Tibial artery (tissue), 4 donors: Measurements from ENCODE around the gene RNF43.

Source experiments
- DNase-seq, 2 donors: peaks; one replicate each; pipeline ENCODE4 v3.0.0-alpha.2; 2019
- H3K27ac ChIP-seq, 2 donors: fragments of 200-600 bp; sonication (generic) in 1 of 2; 1 replicate in 1 of 2; 2 replicates in 1 of 2; pipeline ENCODE4 v1.5.1; 2018 to 2019; ENCODE audit warnings: mild to moderate bottlenecking in 1 of 2
- H3K27me3 ChIP-seq, 2 donors: fragments of 200-600 bp; sonication (generic) in 1 of 2; one replicate each; pipeline versions ENCODE4 v1.5.1 to v1.6.0; 2016 to 2019
- H3K36me3 ChIP-seq, 3 donors: fragments of 200-600 bp; sonication (generic) in 2 of 3; one replicate each; pipeline ENCODE4 v1.5.1; 2016 to 2019; ENCODE audit warnings: mild to moderate bottlenecking in 2 of 3
- H3K4me1 ChIP-seq, 4 donors: fragments of 200-600 bp; sonication (generic) in 2 of 4; 1 replicate in 3 of 4; 2 replicates in 1 of 4; pipeline ENCODE4 v1.5.1; 2016 to 2019
- H3K4me3 ChIP-seq, 2 donors: fragments of 200-600 bp; sonication (generic) in 1 of 2; 1 replicate in 1 of 2; 2 replicates in 1 of 2; pipeline ENCODE4 v1.5.1; 2018 to 2019; ENCODE audit warnings: mild to moderate bottlenecking in 2 of 2
- H3K9me3 ChIP-seq, 3 donors: fragments of 200-600 bp; sonication (generic) in 1 of 3; one replicate each; pipeline ENCODE4 v1.5.1; 2016 to 2019
- intact Hi-C: fragments of 100-400 bp; cut with DNase I; formaldehyde crosslinking; loops from one replicate; pipeline ENCODE4 v1.15.0; 2023; ENCODE audit warnings: low total_unique reads
- TF ChIP-seq, protein P1 (sequence below), 2 experiments: fragments of 200-600 bp in 1 of 2; fragments of 450-650 bp in 1 of 2; IDR thresholded peaks; one replicate each; pipeline ENCODE4 v1.5.1; 2017 to 2019; ENCODE audit warnings: antibody characterized with exemption in 2 of 2, mild to moderate bottlenecking in 1 of 2, moderate library complexity in 1 of 2

RNF43 gene

DNA sequence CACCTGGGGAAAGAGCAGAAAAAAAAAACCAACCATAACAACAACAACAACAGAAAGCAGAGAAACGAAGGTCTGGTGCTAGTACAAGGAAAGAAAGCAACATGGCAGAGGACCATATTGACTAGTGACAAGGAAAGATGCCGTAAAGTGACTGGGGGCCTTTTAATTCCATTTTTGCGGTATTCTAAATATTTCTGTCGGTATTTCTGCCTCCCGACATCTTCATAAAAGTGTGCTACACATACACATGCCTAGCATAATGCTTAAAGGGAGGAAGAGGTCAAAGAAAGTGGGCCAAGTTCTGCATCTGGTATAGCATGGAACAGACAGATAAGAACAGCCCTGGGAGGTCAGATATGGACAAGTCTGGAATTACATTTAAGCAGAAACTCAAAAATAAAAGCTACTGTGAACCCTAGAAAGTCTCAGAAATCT, 19.5 kb upstream of the RNF43 start:
- H3K4me3 ChIP-seq = no peak overlapping the region
- TF ChIP-seq, protein P1, sequence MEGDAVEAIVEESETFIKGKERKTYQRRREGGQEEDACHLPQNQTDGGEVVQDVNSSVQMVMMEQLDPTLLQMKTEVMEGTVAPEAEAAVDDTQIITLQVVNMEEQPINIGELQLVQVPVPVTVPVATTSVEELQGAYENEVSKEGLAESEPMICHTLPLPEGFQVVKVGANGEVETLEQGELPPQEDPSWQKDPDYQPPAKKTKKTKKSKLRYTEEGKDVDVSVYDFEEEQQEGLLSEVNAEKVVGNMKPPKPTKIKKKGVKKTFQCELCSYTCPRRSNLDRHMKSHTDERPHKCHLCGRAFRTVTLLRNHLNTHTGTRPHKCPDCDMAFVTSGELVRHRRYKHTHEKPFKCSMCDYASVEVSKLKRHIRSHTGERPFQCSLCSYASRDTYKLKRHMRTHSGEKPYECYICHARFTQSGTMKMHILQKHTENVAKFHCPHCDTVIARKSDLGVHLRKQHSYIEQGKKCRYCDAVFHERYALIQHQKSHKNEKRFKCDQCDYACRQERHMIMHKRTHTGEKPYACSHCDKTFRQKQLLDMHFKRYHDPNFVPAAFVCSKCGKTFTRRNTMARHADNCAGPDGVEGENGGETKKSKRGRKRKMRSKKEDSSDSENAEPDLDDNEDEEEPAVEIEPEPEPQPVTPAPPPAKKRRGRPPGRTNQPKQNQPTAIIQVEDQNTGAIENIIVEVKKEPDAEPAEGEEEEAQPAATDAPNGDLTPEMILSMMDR (IDR thresholded peaks at IDR 0.05) = no peak
- no peaks in the 10 kb centered on the region for H3K27me3 ChIP-seq
- no peaks in the 10 kb centered on the region for H3K36me3 ChIP-seq
- intact Hi-C loops = no loop called here
- H3K27ac ChIP-seq = no peak overlapping the region
- H3K9me3 ChIP-seq = no peaks in the 10 kb centered on the region
- H3K4me1 ChIP-seq = no peaks in the 10 kb centered on the region
- DNase-seq = no peak

DNA sequence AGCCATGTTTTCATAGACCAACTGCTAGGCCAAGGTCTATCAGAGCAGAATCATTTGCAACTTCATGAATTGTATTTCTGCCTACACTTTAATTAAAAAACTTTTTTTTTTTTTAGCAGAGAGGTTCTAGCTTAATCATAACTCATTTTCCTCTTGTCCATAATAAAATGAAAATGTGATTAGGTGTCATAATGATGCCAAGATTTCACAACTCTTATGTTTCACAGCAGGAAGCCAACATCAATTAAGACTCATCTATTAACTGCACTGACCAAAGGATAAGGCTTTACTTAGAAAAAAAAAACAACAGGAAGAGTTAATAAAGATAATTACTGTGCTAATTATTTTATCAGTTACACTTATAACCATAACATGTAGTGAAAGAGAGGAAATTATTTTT, 18.9 kb upstream of the RNF43 start:
- no peak for DNase-seq
- no peaks in the 10 kb centered on the region for H3K9me3 ChIP-seq
- no peaks in the 10 kb centered on the region for H3K36me3 ChIP-seq
- no peak overlapping the region for H3K4me3 ChIP-seq
- no peaks in the 10 kb centered on the region for H3K27me3 ChIP-seq
- no peaks in the 10 kb centered on the region for H3K4me1 ChIP-seq
- TF ChIP-seq, protein P1 (IDR thresholded peaks at IDR 0.05) = no peak
- H3K27ac ChIP-seq = no peak overlapping the region
- intact Hi-C loops = no loop called here

DNA sequence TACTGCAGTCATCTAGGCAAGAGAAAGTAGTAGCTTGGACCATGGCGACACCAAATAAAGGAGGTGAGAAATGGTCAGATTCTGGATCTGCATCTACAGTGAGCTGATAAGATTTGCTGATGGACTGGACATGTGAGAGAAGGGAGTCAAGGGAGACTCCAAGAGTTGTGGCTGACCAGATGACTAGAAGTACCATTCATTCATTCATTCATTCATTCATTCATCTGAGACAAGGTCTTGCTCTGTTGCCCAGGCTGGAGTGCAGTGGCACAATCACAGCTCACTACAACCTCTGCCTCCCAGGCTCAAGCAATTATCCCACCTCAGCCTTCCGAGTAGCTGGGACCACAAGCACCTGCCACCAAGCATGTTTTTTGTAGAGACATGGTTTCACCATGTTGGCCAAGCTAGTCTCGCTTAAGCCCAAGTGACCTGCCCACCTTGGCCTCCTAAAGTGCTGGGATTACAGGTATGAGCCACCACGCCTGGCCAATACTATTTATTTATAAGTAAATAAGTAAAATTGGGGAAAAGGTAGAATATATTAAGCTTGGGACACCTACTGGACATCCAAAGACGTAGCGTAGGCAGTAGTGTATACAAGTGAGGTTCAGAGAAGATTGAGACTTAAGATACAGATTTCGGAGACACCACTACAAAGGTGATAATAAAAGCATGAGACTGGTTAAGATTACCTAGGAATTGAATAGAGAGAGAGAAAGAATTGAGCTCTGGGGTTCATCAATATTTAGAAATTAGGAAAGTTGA, 15.7 kb upstream of the RNF43 start:
- Histone ChIP-seq H3K27ac (no peak overlapping the region), H3K4me3 (no peak overlapping the region), H3K4me1 (no peaks in the 10 kb centered on the region), H3K27me3 (no peaks in the 10 kb centered on the region), H3K36me3 (no peaks in the 10 kb centered on the region), H3K9me3 (no peaks in the 10 kb centered on the region)
- TF ChIP-seq, protein P1 (IDR thresholded peaks at IDR 0.05) = no peak
- intact Hi-C loops = no loop called here
- DNase-seq = no peak

DNA sequence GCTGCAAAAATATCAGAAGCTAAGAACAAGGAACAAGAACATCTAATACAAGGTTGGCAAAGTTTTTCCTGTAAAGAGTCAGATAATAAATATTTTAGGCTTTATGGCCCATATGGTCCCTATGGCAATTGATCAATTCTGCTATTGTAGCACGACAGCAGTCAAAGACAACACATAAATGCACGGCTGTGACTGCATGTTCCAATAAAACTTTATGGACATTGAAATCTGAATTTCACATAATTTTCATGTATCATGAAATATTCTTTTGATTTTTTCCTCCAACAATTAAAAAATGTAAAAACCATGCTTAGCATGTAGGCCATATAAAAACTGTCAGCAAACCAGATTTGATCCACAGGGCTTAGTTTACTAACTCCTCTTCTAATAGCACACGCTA, 10.5 kb upstream of the RNF43 start:
- no peaks in the 10 kb centered on the region for H3K9me3 ChIP-seq
- no peak for DNase-seq
- H3K4me3 ChIP-seq = no peak overlapping the region
- no peak overlapping the region for H3K27ac ChIP-seq
- H3K36me3 ChIP-seq = no peaks in the 10 kb centered on the region
- H3K4me1 ChIP-seq = no peaks in the 10 kb centered on the region
- no peaks in the 10 kb centered on the region for H3K27me3 ChIP-seq
- TF ChIP-seq, protein P1 (IDR thresholded peaks at IDR 0.05) = no peak
- intact Hi-C loops = no loop called here

DNA sequence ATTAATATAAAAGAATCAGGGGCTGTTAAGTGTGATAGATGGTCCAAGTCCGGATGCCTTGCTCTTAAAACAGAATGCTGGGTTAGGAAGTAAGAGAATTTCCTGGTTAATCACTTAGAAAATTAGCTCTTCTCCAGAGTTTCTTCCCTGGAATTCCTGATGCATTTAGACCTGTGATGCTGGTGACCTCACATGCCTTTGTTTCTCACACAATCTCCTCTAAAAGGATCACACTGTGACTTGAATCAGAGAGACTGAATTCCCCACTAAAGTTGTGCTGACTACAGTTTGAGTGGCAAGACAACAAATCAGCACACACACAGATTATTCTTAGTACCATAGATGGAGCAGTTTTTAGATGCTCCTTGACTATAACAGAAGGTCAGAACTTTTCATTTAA, 4.4 kb upstream of the RNF43 start:
- no peak for DNase-seq
- no peaks in the 10 kb centered on the region for H3K9me3 ChIP-seq
- no peak overlapping the region for H3K27ac ChIP-seq
- H3K4me3 ChIP-seq = no peak overlapping the region
- no peaks in the 10 kb centered on the region for H3K36me3 ChIP-seq
- TF ChIP-seq, protein P1 (IDR thresholded peaks at IDR 0.05) = no peak
- H3K27me3 ChIP-seq = no peaks in the 10 kb centered on the region
- peaks cover 0 to 10% (median 0%) of the 10 kb centered on the region in 4 donors for H3K4me1 ChIP-seq
- intact Hi-C loops = no loop called here
